ENCODE results near the gene STAG3.

- TF ChIP-seq, protein P1, sequence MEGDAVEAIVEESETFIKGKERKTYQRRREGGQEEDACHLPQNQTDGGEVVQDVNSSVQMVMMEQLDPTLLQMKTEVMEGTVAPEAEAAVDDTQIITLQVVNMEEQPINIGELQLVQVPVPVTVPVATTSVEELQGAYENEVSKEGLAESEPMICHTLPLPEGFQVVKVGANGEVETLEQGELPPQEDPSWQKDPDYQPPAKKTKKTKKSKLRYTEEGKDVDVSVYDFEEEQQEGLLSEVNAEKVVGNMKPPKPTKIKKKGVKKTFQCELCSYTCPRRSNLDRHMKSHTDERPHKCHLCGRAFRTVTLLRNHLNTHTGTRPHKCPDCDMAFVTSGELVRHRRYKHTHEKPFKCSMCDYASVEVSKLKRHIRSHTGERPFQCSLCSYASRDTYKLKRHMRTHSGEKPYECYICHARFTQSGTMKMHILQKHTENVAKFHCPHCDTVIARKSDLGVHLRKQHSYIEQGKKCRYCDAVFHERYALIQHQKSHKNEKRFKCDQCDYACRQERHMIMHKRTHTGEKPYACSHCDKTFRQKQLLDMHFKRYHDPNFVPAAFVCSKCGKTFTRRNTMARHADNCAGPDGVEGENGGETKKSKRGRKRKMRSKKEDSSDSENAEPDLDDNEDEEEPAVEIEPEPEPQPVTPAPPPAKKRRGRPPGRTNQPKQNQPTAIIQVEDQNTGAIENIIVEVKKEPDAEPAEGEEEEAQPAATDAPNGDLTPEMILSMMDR (IDR thresholded peaks at IDR 0.05): no peak
- TF ChIP-seq POLR2AphosphoS5 (IDR thresholded peaks at IDR 0.05): no peak
These were observed 49.1 kb upstream of the STAG3 start for GRCh38 chr7:100128637-100128963.
